ENCODE results near the gene HDAC2.

DNA sequence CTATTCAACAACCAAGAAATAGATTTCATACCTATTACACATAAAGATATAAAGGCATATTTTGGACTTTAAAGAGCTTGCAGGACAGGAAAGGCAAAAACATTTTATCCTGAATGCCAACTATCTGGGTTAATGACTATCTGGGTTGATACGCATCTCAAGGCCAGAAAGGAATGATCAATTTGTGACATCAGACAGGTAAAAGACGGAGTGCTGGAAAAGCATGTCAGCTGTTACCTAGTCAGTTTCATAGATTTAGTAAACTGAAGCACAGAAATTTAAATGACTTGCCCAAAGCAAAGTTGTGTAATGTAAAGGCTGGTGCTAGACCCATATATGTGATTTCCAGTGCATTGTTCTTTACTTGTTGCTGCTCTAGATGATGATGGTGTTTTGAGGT is 36.8 kb downstream of the HDAC2 start:
- TF ChIP-seq POLR2A (IDR thresholded peaks at IDR 0.05): no peak
- TF ChIP-seq, protein P1, sequence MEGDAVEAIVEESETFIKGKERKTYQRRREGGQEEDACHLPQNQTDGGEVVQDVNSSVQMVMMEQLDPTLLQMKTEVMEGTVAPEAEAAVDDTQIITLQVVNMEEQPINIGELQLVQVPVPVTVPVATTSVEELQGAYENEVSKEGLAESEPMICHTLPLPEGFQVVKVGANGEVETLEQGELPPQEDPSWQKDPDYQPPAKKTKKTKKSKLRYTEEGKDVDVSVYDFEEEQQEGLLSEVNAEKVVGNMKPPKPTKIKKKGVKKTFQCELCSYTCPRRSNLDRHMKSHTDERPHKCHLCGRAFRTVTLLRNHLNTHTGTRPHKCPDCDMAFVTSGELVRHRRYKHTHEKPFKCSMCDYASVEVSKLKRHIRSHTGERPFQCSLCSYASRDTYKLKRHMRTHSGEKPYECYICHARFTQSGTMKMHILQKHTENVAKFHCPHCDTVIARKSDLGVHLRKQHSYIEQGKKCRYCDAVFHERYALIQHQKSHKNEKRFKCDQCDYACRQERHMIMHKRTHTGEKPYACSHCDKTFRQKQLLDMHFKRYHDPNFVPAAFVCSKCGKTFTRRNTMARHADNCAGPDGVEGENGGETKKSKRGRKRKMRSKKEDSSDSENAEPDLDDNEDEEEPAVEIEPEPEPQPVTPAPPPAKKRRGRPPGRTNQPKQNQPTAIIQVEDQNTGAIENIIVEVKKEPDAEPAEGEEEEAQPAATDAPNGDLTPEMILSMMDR (IDR thresholded peaks at IDR 0.05): no peak
